Fibroblast of the aortic adventitia (primary cell): ENCODE measurements around the gene HOXD1. TPM values are rescaled to one million over a fixed set of nuclear protein-coding genes. Genes with fewer than 3 reads are reported as not detected.

Source experiments
- DNase-seq: peaks from one replicate; pipeline ENCODE4 v3.0.0-alpha.2; 2010; ENCODE audit warnings: low read depth
- H3K4me3 ChIP-seq: 2 replicates; pipeline ENCODE4 v1.5.1; 2011; ENCODE audit warnings: low read depth, mild to moderate bottlenecking, control low read depth, low read length, moderate library complexity
- total RNA-seq: library from RNA; depleted of rRNA; stranded (reverse); fragments of >200 nt; gene quantifications from 2 replicates; pipeline ENCODE4 v1.2.3, GENCODE V29; 2012; ENCODE audit warnings: low replicate concordance
- TF ChIP-seq, protein P1 (sequence below): IDR thresholded peaks from 2 replicates; pipeline ENCODE4 v1.5.1; 2011; ENCODE audit warnings: mild to moderate bottlenecking, low read length, control low read depth, inconsistent platforms; ENCODE audit not compliant: insufficient read depth

Gene HOXD1
- total RNA-seq, 1 donor, result not detected

DNA sequence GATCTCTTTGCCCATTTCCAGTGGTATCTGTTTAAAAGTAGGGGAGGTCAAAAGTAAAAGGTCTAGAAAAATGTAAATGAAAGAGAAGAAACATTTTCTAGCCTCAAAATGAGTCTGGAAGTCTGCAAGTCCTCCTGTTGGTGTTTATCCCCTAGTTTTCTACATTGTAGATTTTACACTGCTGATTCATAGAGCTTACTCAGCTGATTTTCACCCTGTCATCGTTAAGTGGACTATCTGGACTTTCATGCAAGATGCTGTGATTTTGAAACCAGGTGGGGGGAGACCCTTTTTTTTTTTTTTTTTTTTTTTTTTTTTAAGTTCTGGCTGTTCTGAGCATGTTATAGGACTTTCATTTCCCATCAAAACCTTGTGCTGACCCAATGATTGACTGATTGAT lies 21.1 kb upstream of the HOXD1 start:
- no peak for DNase-seq
- H3K4me3 ChIP-seq, result no peak overlapping the region
- TF ChIP-seq, protein P1, sequence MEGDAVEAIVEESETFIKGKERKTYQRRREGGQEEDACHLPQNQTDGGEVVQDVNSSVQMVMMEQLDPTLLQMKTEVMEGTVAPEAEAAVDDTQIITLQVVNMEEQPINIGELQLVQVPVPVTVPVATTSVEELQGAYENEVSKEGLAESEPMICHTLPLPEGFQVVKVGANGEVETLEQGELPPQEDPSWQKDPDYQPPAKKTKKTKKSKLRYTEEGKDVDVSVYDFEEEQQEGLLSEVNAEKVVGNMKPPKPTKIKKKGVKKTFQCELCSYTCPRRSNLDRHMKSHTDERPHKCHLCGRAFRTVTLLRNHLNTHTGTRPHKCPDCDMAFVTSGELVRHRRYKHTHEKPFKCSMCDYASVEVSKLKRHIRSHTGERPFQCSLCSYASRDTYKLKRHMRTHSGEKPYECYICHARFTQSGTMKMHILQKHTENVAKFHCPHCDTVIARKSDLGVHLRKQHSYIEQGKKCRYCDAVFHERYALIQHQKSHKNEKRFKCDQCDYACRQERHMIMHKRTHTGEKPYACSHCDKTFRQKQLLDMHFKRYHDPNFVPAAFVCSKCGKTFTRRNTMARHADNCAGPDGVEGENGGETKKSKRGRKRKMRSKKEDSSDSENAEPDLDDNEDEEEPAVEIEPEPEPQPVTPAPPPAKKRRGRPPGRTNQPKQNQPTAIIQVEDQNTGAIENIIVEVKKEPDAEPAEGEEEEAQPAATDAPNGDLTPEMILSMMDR, result no peak

DNA sequence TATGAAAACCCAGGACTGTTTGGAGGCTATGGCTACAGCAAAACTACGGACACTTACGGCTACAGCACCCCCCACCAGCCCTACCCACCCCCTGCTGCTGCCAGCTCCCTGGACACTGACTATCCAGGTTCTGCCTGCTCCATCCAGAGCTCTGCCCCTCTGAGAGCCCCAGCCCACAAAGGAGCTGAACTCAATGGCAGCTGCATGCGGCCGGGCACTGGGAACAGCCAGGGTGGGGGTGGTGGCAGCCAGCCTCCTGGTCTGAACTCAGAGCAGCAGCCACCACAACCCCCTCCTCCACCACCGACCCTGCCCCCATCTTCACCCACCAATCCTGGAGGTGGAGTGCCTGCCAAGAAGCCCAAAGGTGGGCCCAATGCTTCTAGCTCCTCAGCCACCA lies 19.3 kb upstream of the HOXD1 start:
- no peak overlapping the region for H3K4me3 ChIP-seq

DNA sequence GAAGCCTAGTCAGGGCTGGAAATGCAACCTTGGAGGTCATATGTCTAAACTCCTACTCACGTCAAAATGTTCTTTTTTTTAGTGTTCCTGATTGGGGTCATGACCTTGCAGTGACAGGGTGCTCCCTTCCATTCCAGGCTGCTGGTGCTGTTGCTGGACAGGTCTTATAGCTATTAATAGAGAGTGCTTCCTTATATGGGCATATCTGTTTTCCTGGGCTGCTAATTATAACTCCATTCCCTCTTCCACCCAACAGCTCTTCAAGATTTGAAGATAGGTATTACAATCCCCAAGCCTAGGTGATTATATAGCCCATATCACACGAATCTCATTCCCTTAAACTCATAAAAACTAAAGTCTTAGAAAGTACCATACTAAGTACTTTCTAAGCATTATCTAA lies 18.8 kb upstream of the HOXD1 start:
- TF ChIP-seq, protein P1, result no peak
- H3K4me3 ChIP-seq, result no peak overlapping the region
- no peak for DNase-seq

More for the DNA sequence above, 19.3 kb upstream of the HOXD1 start:
- DNase-seq, result no peak
- TF ChIP-seq, protein P1, result no peak

DNA sequence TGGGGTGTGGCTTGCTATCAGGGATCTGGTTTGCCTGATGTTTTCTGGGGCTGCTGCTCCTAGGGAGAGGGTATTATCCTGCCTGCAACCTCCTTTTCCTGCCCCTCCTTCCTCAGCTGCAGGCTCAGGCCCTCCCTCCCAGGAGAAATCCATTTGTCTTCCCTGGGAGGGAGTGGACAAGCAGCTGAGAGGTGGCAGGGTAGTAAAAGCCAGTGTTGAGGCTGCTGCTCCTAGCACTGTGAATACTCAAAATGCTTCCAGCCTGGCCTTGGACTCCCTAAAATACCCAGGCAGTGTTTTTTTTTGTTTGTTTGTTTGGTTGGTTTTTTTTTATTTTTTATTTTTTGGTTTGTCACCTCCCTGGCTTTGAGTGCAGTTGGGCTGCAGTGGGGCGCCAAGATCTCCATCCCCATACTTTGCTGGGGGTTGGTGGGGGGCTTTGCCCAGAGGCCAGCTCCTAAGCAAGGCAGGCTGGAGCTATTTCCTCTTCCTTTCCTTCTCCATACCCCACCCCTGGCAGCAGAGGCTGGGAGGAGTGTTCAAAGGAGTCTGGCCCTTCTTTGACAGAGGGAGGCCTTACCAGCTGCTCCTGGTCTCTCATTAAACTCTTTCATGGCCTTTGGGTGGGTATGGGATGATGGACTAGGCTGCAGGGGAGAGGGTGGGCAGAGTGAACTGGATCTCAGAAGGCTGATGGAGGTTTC lies 17.7 kb upstream of the HOXD1 start:
- DNase-seq, result no peak
- no peak overlapping the region for H3K4me3 ChIP-seq
- TF ChIP-seq, protein P1, result no peak

DNA sequence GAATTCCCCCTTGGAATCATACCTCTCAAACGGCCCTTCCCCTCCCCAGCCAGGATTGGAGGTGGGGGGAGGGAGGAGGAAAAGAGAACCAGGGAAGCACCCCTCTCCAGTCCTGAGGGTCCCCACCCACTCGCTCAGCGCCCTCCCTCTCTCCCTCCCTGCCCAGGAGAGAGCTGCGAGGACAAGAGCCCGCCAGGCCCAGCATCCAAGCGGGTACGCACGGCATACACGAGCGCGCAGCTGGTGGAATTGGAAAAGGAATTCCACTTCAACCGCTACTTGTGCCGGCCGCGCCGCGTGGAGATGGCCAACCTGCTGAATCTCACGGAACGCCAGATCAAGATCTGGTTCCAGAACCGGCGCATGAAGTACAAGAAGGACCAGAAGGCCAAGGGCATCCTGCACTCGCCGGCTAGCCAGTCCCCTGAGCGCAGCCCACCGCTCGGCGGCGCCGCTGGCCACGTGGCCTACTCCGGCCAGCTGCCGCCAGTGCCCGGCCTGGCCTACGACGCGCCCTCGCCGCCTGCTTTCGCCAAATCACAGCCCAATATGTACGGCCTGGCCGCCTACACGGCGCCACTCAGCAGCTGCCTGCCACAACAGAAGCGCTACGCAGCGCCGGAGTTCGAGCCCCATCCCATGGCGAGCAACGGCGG lies 17.0 kb upstream of the HOXD1 start:
- TF ChIP-seq, protein P1, result no peak
- H3K4me3 ChIP-seq, result no peak overlapping the region
- no peak for DNase-seq

DNA sequence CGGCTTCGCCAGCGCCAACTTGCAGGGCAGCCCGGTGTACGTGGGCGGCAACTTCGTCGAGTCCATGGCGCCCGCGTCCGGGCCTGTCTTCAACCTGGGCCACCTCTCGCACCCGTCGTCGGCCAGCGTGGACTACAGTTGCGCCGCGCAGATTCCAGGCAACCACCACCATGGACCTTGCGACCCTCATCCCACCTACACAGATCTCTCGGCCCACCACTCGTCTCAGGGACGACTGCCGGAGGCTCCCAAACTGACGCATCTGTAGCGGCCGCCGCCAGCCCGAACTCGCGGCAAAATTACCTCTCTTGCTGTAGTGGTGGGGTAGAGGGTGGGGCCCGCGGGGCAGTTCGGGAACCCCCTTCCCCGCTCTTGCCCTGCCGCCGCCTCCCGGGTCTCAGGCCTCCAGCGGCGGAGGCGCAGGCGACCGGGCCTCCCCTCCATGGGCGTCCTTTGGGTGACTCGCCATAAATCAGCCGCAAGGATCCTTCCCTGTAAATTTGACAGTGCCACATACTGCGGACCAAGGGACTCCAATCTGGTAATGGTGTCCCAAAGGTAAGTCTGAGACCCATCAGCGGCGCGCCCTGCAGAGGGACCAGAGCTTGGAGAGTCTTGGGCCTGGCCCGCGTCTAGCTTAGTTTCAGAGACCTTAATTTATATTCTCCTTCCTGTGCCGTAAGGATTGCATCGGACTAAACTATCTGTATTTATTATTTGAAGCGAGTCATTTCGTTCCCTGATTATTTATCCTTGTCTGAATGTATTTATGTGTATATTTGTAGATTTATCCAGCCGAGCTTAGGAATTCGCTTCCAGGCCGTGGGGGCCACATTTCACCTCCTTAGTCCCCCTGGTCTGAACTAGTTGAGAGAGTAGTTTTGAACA lies 16.2 kb upstream of the HOXD1 start:
- no peak overlapping the region for H3K4me3 ChIP-seq
- no peak for DNase-seq
- TF ChIP-seq, protein P1, result no peak
